Erythroblast (primary cell): ENCODE results near the gene TCTN2.

Experiments used
- GATA1 ChIP-seq: IDR thresholded peaks from 2 replicates; pipeline ENCODE4 v1.6.1; 2011; ENCODE audit warnings: low read depth, mild to moderate bottlenecking, control low read depth, low read length, moderate library complexity
- POLR2A ChIP-seq: IDR thresholded peaks from 2 replicates; pipeline ENCODE4 v1.6.1; 2011; ENCODE audit warnings: mild to moderate bottlenecking, low read length

GRCh38 chr12:123656392-123656791 is 14.5 kb upstream of the TCTN2 start:
- TF ChIP-seq POLR2A (no peak), GATA1 (no peak)
